Kidney (tissue), 14 donors: ENCODE measurements around the gene DYRK2. TPM values are rescaled to one million over a fixed set of nuclear protein-coding genes. Genes with fewer than 3 reads are reported as not detected.

ENCODE experiments used
- DNase-seq, 5 donors: peaks; one replicate each; pipeline ENCODE4 v3.0.0-alpha.2; 2013 to 2020
- FAIRE-seq: peaks from 2 replicates; lab custom pipeline; 2012; peaks lifted over from hg19 to GRCh38; lab: Jason Lieb, UNC
- H3K27ac ChIP-seq, 2 donors: one replicate each; pipeline ENCODE4 v1.7.0; 2013; ENCODE audit warnings: low read depth in 2 of 2, low read length in 2 of 2, inconsistent platforms in 1 of 2
- H3K27me3 ChIP-seq: one replicate; pipeline ENCODE4 v1.7.1; 2013; ENCODE audit warnings: low read length, inconsistent platforms; ENCODE audit not compliant: control insufficient read depth, insufficient read depth
- H3K36me3 ChIP-seq, 3 donors: one replicate each; pipeline versions ENCODE4 v1.7.0 to v1.7.1; 2013; ENCODE audit warnings: low read length in 3 of 3, control low read depth in 1 of 3, inconsistent platforms in 1 of 3; ENCODE audit not compliant: insufficient read depth in 3 of 3, control insufficient read depth in 2 of 3
- H3K4me1 ChIP-seq, 3 donors: one replicate each; pipeline versions ENCODE4 v1.7.0 to v1.7.1; 2013; ENCODE audit warnings: low read length in 3 of 3, inconsistent platforms in 1 of 3, low read depth in 1 of 3; ENCODE audit not compliant: control insufficient read depth in 2 of 3, insufficient read depth in 2 of 3
- H3K4me3 ChIP-seq, 3 donors: one replicate each; pipeline versions ENCODE4 v1.7.0 to v1.8.1; 2013; ENCODE audit warnings: low read length in 3 of 3, control low read depth in 1 of 3, inconsistent platforms in 1 of 3
- H3K9ac ChIP-seq, 3 donors: one replicate each; pipeline versions ENCODE4 v1.7.0 to v1.7.1; 2013; ENCODE audit warnings: low read length in 3 of 3, control low read depth in 1 of 3, inconsistent platforms in 1 of 3
- H3K9me3 ChIP-seq, 3 donors: one replicate each; pipeline versions ENCODE4 v1.7.0 to v1.7.1; 2013; ENCODE audit warnings: low read length in 3 of 3, control low read depth in 1 of 3, inconsistent platforms in 1 of 3; ENCODE audit not compliant: control insufficient read depth in 2 of 3, insufficient read depth in 1 of 3
- intact Hi-C: fragments of 100-400 bp; cut with DNase I; formaldehyde crosslinking; loops from one replicate; pipeline ENCODE4 v1.11.1; 2022
- polyA plus RNA-seq: library from polyadenylated mRNA; stranded (reverse); fragments of 350-450 nt; fragmentation: Illumina TruSeq; extraction: RNeasy Lipid Tissue Mini Kit (QIAGEN cat#74804); gene quantifications from one replicate; pipeline ENCODE4 v1.2.3, GENCODE V29; 2014; ENCODE audit warnings: low read depth, low replicate concordance; ENCODE audit not compliant: insufficient read depth
- total RNA-seq: library from RNA; stranded (reverse); fragmentation: NEBNext Ultra II Directional; extraction: Animal tissue kit (Norgen Biotek cat#: 25700); gene quantifications from one replicate; pipeline ENCODE4 v1.2.1, GENCODE V29; 2021
- TF ChIP-seq, protein P1 (sequence below): IDR thresholded peaks from 3 replicates; pipeline ENCODE4 v1.5.1; 2012; ENCODE audit warnings: mild to moderate bottlenecking, moderate library complexity, borderline replicate concordance; ENCODE audit not compliant: insufficient read depth; ENCODE audit errors: extremely low read depth
- donor health status: control.
- donor health status: control.
- donor health status: control.
- donor health status: control.
- donor health status: control.
- donor health status: DM: yes; HTN: yes; CAD: no.
- donor health status: Normal renal cell carcinoma (clear cell type).

DYRK2 gene
- total and polyA plus RNA-seq, 2 donors from 2014 or later = 2.8 to 35.4 TPM

DNA sequence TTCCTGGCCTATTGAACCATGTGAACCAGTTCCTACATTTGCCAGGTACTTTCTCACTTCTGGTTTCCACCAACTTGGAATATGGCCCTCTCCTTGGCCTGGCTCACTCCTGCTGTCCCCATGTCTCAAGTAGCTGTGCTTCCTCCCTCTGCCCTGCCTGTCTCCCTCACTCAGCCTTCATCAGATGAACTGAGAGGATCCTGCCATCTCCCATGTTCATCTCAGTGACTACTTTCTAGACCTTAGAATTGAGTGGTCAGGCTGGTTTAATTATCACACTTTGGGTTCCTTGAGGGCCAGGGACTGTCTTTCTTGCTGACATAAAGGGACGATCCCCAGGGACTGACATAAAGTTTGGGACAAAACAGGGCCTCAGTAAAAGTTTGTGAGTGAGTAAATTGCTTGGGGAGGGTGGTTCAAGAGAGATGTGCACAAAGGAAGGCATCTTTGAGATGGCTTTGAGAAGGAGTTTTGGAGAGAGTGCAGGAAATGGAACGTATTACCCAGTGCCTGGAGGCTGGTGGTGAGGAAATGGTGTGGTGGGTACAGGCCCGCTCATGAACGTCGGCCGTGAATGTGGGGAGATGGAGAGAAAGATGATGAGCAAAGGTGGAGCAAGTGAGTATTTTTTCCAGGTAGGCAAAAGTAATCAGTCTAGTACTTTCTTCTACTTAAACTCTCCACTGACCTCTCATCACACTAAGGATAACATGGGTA lies 20.8 kb downstream of the DYRK2 start:
- Histone ChIP-seq H3K4me3 (no peak overlapping the region), H3K27ac (no peak overlapping the region), H3K4me1 (no peaks in the 10 kb centered on the region), H3K27me3 (no peaks in the 10 kb centered on the region), H3K36me3 (no peaks in the 10 kb centered on the region), H3K9ac (no peak overlapping the region), H3K9me3 (no peaks in the 10 kb centered on the region)
- FAIRE-seq (no peak), DNase-seq (no peak)
- intact Hi-C loops = no loop called here
- TF ChIP-seq, protein P1, sequence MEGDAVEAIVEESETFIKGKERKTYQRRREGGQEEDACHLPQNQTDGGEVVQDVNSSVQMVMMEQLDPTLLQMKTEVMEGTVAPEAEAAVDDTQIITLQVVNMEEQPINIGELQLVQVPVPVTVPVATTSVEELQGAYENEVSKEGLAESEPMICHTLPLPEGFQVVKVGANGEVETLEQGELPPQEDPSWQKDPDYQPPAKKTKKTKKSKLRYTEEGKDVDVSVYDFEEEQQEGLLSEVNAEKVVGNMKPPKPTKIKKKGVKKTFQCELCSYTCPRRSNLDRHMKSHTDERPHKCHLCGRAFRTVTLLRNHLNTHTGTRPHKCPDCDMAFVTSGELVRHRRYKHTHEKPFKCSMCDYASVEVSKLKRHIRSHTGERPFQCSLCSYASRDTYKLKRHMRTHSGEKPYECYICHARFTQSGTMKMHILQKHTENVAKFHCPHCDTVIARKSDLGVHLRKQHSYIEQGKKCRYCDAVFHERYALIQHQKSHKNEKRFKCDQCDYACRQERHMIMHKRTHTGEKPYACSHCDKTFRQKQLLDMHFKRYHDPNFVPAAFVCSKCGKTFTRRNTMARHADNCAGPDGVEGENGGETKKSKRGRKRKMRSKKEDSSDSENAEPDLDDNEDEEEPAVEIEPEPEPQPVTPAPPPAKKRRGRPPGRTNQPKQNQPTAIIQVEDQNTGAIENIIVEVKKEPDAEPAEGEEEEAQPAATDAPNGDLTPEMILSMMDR = no peak

DNA sequence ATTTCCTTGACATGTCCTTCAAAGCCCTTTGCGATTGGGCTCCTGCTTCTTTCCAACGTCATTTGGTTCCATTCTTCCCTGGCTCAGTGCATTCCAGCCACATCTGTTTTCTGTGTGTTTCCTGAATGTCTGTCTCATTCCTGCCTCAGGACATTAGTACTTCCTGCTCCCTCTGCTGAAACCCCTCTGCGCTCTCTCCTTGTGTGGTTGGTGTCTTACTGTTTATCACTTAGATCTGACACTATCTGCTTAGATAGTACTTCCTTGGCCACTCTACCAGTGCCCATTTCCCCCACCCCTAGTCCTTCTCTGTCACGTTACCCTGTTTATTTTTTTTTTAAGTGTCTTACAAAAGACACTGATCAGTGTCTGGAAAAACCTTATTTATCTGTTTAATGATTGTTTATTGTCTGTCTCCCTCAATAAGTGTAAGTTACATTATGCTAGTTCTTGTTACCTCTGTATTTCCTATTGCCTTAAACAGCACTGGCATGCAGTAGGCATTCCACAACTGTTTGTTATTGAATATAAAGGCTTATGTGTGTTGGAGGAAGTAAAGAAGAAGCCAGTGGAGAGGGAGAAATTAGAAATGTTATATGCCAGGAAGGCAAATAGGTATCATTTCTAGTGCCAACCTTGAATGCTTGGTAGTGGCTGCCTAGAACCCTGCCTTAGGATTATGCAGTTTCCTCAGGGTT lies 21.5 kb downstream of the DYRK2 start:
- FAIRE-seq = no peak
- H3K9ac ChIP-seq = no peak overlapping the region
- H3K4me3 ChIP-seq = no peak overlapping the region
- H3K4me1 ChIP-seq = no peaks in the 10 kb centered on the region
- no peaks in the 10 kb centered on the region for H3K27me3 ChIP-seq
- H3K27ac ChIP-seq = no peak overlapping the region
- TF ChIP-seq, protein P1 = no peak
- intact Hi-C loops = no loop called here
- DNase-seq = no peak
- no peaks in the 10 kb centered on the region for H3K9me3 ChIP-seq
- no peaks in the 10 kb centered on the region for H3K36me3 ChIP-seq

DNA sequence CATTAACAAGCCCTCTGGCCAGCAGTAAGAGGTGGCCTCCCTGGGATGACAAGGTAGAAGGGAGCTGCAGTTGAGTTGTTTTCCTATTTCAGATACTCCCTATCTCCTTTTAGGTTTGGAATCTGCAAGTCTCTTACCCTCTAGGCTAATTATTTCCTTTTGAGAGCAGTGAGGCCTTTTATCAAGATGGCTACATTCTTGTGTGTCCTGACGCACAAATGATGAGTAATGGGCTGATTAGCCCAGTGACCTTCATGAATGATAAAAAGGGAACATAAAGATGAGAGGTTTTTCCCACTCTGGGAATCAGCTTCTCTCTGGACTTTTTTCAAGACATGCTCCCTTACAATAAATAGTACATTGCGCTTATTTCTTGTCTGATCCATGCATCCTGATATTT lies 22.9 kb downstream of the DYRK2 start:
- intact Hi-C loops = no loop called here
- TF ChIP-seq, protein P1 = no peak
- Histone ChIP-seq H3K9me3 (no peaks in the 10 kb centered on the region), H3K36me3 (no peaks in the 10 kb centered on the region), H3K9ac (no peak overlapping the region), H3K27me3 (no peaks in the 10 kb centered on the region), H3K27ac (no peak overlapping the region), H3K4me1 (no peaks in the 10 kb centered on the region), H3K4me3 (no peak overlapping the region)
- DNase-seq = no peak
- no peak for FAIRE-seq
